ENCODE data around the gene RPTOR.

Gene RPTOR

GRCh38 chr17:81002013-81002384 is 457.4 kb downstream of the RPTOR start:
- no peak overlapping the region for H3K4me3 ChIP-seq (ENCODE audit: low read depth, low read length)

- H3K4me3 ChIP-seq (ENCODE audit: low read depth, low read length): no peak overlapping the region
Measured at GRCh38 chr17:81002409-81003361, 458.0 kb downstream of the RPTOR start.

GRCh38 chr17:81003711-81004475 is 459.3 kb downstream of the RPTOR start:
- peak overlapping the region; percentile 8 for H3K4me3 ChIP-seq (ENCODE audit: low read depth, low read length)

- H3K4me3 ChIP-seq (ENCODE audit: low read depth, low read length): no peak overlapping the region
Measured at GRCh38 chr17:81006891-81007290, 462.3 kb downstream of the RPTOR start.

GRCh38 chr17:81008140-81008539 is 463.5 kb downstream of the RPTOR start:
- H3K4me3 ChIP-seq (ENCODE audit: low read depth, low read length): no peak overlapping the region

GRCh38 chr17:81009136-81009535 is 464.5 kb downstream of the RPTOR start:
- no peak overlapping the region for H3K4me3 ChIP-seq (ENCODE audit: low read depth, low read length)

- H3K4me3 ChIP-seq (ENCODE audit: low read depth, low read length): no peak overlapping the region
Measured at GRCh38 chr17:81010935-81011334, 466.3 kb downstream of the RPTOR start.

GRCh38 chr17:81011951-81012350 is 467.3 kb downstream of the RPTOR start:
- H3K4me3 ChIP-seq (ENCODE audit: low read depth, low read length): no peak overlapping the region

GRCh38 chr17:81012574-81013447 is 468.2 kb downstream of the RPTOR start:
- H3K4me3 ChIP-seq (ENCODE audit: low read depth, low read length): no peak overlapping the region

- no peak overlapping the region for H3K4me3 ChIP-seq (ENCODE audit: low read depth, low read length)
Measured at GRCh38 chr17:81013642-81014041, 469.0 kb downstream of the RPTOR start.

- H3K4me3 ChIP-seq (ENCODE audit: low read depth, low read length): no peak overlapping the region
Measured at GRCh38 chr17:81015136-81015535, 470.5 kb downstream of the RPTOR start.
